ENCODE data around the gene CCDC13.

DNA sequence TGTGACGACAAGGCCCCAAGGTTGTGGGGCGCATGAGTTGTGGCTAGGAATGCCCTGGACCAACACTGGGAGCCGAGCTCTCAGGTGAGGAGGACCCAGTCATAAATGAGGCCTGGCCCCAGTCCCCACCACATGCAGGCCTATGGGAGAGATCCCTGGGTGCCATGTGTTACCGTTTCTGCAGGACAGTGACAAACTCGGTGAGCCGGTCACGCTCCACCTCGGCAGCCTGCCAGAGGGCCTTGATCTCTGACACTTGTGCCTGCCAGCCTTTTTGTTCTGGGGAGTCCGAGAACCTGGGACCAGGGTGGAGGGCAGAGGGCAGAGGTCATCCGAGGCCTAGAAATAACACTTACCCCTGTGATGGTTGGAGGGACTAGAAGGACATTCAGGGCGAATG lies 42.8 kb downstream of the CCDC13 start:
- TF ChIP-seq, protein P1, sequence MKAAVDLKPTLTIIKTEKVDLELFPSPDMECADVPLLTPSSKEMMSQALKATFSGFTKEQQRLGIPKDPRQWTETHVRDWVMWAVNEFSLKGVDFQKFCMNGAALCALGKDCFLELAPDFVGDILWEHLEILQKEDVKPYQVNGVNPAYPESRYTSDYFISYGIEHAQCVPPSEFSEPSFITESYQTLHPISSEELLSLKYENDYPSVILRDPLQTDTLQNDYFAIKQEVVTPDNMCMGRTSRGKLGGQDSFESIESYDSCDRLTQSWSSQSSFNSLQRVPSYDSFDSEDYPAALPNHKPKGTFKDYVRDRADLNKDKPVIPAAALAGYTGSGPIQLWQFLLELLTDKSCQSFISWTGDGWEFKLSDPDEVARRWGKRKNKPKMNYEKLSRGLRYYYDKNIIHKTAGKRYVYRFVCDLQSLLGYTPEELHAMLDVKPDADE (IDR thresholded peaks at IDR 0.05), result no peak
- TF ChIP-seq, protein P2, sequence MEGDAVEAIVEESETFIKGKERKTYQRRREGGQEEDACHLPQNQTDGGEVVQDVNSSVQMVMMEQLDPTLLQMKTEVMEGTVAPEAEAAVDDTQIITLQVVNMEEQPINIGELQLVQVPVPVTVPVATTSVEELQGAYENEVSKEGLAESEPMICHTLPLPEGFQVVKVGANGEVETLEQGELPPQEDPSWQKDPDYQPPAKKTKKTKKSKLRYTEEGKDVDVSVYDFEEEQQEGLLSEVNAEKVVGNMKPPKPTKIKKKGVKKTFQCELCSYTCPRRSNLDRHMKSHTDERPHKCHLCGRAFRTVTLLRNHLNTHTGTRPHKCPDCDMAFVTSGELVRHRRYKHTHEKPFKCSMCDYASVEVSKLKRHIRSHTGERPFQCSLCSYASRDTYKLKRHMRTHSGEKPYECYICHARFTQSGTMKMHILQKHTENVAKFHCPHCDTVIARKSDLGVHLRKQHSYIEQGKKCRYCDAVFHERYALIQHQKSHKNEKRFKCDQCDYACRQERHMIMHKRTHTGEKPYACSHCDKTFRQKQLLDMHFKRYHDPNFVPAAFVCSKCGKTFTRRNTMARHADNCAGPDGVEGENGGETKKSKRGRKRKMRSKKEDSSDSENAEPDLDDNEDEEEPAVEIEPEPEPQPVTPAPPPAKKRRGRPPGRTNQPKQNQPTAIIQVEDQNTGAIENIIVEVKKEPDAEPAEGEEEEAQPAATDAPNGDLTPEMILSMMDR (conservative IDR thresholded peaks at IDR 0.05; ENCODE audit: low read depth in 2 of 2), result no peak
- TF ChIP-seq POLR2AphosphoS5 (IDR thresholded peaks at IDR 0.05; ENCODE audit: low read depth) (no peak), EZH2 (IDR thresholded peaks at IDR 0.05; ENCODE audit: low read depth, unreplicated experiment) (no peak), EZH2phosphoT487 (IDR thresholded peaks at IDR 0.05; ENCODE audit: unreplicated experiment) (no peak), JUNB (IDR thresholded peaks at IDR 0.05; ENCODE audit: unreplicated experiment) (no peak), CREB1 (CRISPR knock-in tag; IDR thresholded peaks at IDR 0.05; ENCODE audit: low read depth) (no peak), ZNF331 (CRISPR knock-in tag; IDR thresholded peaks at IDR 0.05; ENCODE audit: low read depth) (no peak), STAT1 (IDR thresholded peaks at IDR 0.05; ENCODE audit: unreplicated experiment) (no peak), NANOG (IDR thresholded peaks at IDR 0.05; ENCODE audit: borderline replicate concordance) (no peak)
- TF ChIP-seq, protein P3, sequence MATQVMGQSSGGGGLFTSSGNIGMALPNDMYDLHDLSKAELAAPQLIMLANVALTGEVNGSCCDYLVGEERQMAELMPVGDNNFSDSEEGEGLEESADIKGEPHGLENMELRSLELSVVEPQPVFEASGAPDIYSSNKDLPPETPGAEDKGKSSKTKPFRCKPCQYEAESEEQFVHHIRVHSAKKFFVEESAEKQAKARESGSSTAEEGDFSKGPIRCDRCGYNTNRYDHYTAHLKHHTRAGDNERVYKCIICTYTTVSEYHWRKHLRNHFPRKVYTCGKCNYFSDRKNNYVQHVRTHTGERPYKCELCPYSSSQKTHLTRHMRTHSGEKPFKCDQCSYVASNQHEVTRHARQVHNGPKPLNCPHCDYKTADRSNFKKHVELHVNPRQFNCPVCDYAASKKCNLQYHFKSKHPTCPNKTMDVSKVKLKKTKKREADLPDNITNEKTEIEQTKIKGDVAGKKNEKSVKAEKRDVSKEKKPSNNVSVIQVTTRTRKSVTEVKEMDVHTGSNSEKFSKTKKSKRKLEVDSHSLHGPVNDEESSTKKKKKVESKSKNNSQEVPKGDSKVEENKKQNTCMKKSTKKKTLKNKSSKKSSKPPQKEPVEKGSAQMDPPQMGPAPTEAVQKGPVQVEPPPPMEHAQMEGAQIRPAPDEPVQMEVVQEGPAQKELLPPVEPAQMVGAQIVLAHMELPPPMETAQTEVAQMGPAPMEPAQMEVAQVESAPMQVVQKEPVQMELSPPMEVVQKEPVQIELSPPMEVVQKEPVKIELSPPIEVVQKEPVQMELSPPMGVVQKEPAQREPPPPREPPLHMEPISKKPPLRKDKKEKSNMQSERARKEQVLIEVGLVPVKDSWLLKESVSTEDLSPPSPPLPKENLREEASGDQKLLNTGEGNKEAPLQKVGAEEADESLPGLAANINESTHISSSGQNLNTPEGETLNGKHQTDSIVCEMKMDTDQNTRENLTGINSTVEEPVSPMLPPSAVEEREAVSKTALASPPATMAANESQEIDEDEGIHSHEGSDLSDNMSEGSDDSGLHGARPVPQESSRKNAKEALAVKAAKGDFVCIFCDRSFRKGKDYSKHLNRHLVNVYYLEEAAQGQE (IDR thresholded peaks at IDR 0.05; ENCODE audit: unreplicated experiment), result no peak
- TF ChIP-seq, protein P4, sequence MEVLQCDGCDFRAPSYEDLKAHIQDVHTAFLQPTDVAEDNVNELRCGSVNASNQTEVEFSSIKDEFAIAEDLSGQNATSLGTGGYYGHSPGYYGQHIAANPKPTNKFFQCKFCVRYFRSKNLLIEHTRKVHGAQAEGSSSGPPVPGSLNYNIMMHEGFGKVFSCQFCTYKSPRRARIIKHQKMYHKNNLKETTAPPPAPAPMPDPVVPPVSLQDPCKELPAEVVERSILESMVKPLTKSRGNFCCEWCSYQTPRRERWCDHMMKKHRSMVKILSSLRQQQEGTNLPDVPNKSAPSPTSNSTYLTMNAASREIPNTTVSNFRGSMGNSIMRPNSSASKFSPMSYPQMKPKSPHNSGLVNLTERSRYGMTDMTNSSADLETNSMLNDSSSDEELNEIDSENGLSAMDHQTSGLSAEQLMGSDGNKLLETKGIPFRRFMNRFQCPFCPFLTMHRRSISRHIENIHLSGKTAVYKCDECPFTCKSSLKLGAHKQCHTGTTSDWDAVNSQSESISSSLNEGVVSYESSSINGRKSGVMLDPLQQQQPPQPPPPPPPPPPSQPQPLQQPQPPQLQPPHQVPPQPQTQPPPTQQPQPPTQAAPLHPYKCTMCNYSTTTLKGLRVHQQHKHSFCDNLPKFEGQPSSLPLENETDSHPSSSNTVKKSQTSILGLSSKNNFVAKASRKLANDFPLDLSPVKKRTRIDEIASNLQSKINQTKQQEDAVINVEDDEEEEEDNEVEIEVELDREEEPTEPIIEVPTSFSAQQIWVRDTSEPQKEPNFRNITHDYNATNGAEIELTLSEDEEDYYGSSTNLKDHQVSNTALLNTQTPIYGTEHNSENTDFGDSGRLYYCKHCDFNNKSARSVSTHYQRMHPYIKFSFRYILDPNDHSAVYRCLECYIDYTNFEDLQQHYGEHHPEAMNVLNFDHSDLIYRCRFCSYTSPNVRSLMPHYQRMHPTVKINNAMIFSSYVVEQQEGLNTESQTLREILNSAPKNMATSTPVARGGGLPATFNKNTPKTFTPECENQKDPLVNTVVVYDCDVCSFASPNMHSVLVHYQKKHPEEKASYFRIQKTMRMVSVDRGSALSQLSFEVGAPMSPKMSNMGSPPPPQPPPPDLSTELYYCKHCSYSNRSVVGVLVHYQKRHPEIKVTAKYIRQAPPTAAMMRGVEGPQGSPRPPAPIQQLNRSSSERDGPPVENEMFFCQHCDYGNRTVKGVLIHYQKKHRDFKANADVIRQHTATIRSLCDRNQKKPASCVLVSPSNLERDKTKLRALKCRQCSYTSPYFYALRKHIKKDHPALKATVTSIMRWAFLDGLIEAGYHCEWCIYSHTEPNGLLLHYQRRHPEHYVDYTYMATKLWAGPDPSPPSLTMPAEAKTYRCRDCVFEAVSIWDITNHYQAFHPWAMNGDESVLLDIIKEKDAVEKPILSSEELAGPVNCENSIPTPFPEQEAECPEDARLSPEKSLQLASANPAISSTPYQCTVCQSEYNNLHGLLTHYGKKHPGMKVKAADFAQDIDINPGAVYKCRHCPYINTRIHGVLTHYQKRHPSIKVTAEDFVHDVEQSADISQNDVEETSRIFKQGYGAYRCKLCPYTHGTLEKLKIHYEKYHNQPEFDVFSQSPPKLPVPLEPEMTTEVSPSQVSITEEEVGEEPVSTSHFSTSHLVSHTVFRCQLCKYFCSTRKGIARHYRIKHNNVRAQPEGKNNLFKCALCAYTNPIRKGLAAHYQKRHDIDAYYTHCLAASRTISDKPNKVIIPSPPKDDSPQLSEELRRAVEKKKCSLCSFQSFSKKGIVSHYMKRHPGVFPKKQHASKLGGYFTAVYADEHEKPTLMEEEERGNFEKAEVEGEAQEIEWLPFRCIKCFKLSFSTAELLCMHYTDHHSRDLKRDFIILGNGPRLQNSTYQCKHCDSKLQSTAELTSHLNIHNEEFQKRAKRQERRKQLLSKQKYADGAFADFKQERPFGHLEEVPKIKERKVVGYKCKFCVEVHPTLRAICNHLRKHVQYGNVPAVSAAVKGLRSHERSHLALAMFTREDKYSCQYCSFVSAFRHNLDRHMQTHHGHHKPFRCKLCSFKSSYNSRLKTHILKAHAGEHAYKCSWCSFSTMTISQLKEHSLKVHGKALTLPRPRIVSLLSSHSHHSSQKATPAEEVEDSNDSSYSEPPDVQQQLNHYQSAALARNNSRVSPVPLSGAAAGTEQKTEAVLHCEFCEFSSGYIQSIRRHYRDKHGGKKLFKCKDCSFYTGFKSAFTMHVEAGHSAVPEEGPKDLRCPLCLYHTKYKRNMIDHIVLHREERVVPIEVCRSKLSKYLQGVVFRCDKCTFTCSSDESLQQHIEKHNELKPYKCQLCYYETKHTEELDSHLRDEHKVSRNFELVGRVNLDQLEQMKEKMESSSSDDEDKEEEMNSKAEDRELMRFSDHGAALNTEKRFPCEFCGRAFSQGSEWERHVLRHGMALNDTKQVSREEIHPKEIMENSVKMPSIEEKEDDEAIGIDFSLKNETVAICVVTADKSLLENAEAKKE (CRISPR knock-in tag; IDR thresholded peaks at IDR 0.05), result no peak
